Measurements from ENCODE around the gene GMCL1. TPM values are rescaled to one million over a fixed set of nuclear protein-coding genes. Genes with fewer than 3 reads are reported as not detected.
"Not testable (repeated sequence)": the region's sequence is repeated elsewhere in the genome, so short reads cannot be mapped to it uniquely, and the experiment has no call there.

The GMCL1 gene
- total RNA-seq, 1 donor from 2014 or later, result 12.7 TPM

DNA sequence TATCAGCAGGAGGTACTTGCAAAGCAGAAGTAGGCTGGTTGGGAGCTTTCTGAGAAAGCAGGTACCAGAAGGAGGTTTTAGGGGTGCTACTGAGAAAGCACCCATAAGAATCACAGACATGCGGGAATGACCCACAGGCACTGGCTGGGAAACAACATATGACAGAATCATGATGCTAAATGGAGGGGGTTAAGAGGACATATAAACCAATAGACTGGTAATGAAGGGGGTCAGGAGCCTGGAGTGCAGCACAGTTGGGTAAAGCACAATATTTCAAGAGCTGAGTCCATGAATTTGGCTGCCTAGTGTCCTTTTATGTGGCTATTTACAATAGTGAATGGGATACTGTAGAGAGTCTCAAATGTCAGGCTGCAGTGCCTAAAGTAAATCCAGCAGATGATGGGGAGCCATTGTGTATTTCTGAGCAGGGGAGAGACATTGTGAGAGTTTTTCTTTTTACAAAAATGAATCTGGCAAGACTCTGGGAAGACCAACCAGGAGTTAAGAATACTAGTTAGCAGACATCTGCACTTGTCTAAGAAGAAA lies 27.6 kb upstream of the GMCL1 start:
- FAIRE-seq (no peak), DNase-seq (ENCODE audit: low read depth) (no peak)
- Histone ChIP-seq H3K27ac (ENCODE audit: low read depth, low read length) (no peak overlapping the region), H4K20me1 (ENCODE audit: insufficient read depth, low read length) (no peaks in the 10 kb centered on the region), H3K79me2 (ENCODE audit: insufficient read depth, low read length) (no peaks in the 10 kb centered on the region), H3K36me3 (ENCODE audit: insufficient read depth, low read length) (peaks cover 6% of the 10 kb centered on the region), H3K4me1 (ENCODE audit: insufficient read depth, low read length) (peaks cover 20% of the 10 kb centered on the region), H3K27me3 (ENCODE audit: insufficient read depth, low read length) (no peaks in the 10 kb centered on the region), H3K4me2 (ENCODE audit: low read length) (no peak overlapping the region), H3K9me3 (ENCODE audit: insufficient read depth, low read depth, low read length) (no peaks in the 10 kb centered on the region), H3K4me3 (ENCODE audit: insufficient read depth, low read depth, low read length) (no peak overlapping the region), H3K9ac (ENCODE audit: low read length) (no peak overlapping the region), H2AFZ (ENCODE audit: low read depth, low read length) (no peak overlapping the region)
- Mint-ChIP-seq H3K4me3 (ENCODE audit: unreplicated experiment) (no peak overlapping the region), H3K4me1 (ENCODE audit: low read depth, unreplicated experiment) (peaks cover 37% of the 10 kb centered on the region), H3K27ac (ENCODE audit: unreplicated experiment) (no peak overlapping the region), H3K36me3 (ENCODE audit: low read depth, unreplicated experiment) (peaks cover 22% of the 10 kb centered on the region), H3K9me3 (ENCODE audit: unreplicated experiment) (no peaks in the 10 kb centered on the region), H3K27me3 (ENCODE audit: low read depth, unreplicated experiment) (no peaks in the 10 kb centered on the region)
- no peak for TF ChIP-seq EZH2 (IDR thresholded peaks at IDR 0.05; ENCODE audit: insufficient read depth, low read length)
- TF ChIP-seq, protein P1, sequence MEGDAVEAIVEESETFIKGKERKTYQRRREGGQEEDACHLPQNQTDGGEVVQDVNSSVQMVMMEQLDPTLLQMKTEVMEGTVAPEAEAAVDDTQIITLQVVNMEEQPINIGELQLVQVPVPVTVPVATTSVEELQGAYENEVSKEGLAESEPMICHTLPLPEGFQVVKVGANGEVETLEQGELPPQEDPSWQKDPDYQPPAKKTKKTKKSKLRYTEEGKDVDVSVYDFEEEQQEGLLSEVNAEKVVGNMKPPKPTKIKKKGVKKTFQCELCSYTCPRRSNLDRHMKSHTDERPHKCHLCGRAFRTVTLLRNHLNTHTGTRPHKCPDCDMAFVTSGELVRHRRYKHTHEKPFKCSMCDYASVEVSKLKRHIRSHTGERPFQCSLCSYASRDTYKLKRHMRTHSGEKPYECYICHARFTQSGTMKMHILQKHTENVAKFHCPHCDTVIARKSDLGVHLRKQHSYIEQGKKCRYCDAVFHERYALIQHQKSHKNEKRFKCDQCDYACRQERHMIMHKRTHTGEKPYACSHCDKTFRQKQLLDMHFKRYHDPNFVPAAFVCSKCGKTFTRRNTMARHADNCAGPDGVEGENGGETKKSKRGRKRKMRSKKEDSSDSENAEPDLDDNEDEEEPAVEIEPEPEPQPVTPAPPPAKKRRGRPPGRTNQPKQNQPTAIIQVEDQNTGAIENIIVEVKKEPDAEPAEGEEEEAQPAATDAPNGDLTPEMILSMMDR (IDR thresholded peaks at IDR 0.05; ENCODE audit: insufficient read depth, low read depth, low read length), result no peak

DNA sequence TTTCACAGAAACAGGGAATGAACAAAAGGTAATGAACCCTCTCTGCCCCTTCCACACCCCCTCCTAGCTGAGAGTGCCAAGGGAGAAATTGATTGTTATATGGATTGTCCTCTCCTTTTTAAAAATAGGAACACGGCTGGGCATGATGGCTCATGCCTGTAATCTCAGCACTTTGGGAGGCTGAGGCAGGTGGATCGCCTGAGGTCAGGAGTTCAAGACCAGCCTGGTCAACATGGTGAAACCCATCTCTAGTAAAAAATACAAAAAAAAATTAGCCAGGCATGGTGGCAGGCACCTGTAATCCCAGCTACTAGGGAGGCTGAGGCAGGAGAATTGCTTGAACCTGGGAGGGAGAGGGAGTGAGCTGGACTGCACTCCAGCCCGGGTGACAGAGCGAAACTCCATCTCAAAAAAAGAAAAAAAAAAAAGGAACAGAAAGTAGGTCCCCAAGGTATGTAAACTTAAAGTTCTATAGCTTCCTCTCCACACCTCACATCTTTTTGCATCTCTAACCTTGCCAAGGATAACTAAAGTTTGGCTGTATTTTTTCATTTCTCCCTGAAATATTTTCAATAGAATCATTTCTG lies 26.6 kb upstream of the GMCL1 start:
- DNase-seq (ENCODE audit: low read depth); H3K4me2 ChIP-seq (ENCODE audit: low read length); FAIRE-seq; H3K79me2 ChIP-seq (ENCODE audit: insufficient read depth, low read length); H2AFZ ChIP-seq (ENCODE audit: low read depth, low read length); H4K20me1 ChIP-seq (ENCODE audit: insufficient read depth, low read length); H3K9me3 Mint-ChIP-seq (ENCODE audit: unreplicated experiment); H3K27me3 Mint-ChIP-seq (ENCODE audit: low read depth, unreplicated experiment); H3K36me3 ChIP-seq (ENCODE audit: insufficient read depth, low read length); H3K27me3 ChIP-seq (ENCODE audit: insufficient read depth, low read length); H3K27ac ChIP-seq (ENCODE audit: low read depth, low read length); H3K9ac ChIP-seq (ENCODE audit: low read length); H3K9me3 ChIP-seq (ENCODE audit: insufficient read depth, low read depth, low read length); H3K4me3 Mint-ChIP-seq (ENCODE audit: unreplicated experiment); H3K4me3 ChIP-seq (ENCODE audit: insufficient read depth, low read depth, low read length); H3K27ac Mint-ChIP-seq (ENCODE audit: unreplicated experiment): not testable (repeated sequence)
- H3K4me1 Mint-ChIP-seq (ENCODE audit: low read depth, unreplicated experiment), result peaks cover 27% of the 10 kb centered on the region
- peaks cover 24% of the 10 kb centered on the region for H3K36me3 Mint-ChIP-seq (ENCODE audit: low read depth, unreplicated experiment)
- peaks cover 18% of the 10 kb centered on the region for H3K4me1 ChIP-seq (ENCODE audit: insufficient read depth, low read length)

DNA sequence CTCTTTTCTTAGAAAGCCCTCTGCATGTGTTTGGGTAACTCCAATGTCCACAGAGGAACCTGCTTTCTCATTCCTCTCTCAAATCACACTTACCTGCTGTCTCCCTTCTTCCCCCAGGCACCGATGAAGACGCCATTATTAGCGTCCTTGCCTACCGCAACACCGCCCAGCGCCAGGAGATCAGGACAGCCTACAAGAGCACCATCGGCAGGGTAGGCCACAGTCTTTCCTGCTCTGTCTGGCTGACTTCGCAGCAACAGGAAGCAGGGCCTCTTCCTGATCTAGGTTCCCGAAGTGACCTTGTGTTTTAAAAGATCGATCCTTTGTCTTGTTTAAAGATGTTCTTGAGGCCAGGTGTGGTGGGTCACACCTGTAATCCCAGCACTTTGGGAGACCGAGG lies 25.0 kb upstream of the GMCL1 start:
- TF ChIP-seq, protein P1 (IDR thresholded peaks at IDR 0.05; ENCODE audit: insufficient read depth, low read depth, low read length), result no peak
- TF ChIP-seq EZH2 (IDR thresholded peaks at IDR 0.05; ENCODE audit: insufficient read depth, low read length), result no peak
- no peak overlapping the region for H3K27ac Mint-ChIP-seq (ENCODE audit: unreplicated experiment)
- DNase-seq (ENCODE audit: low read depth) (no peak), FAIRE-seq (no peak)
- Histone ChIP-seq H3K36me3 (ENCODE audit: insufficient read depth, low read length) (peaks cover 6% of the 10 kb centered on the region), H3K4me1 (ENCODE audit: insufficient read depth, low read length) (peaks cover 5% of the 10 kb centered on the region), H3K9me3 (ENCODE audit: insufficient read depth, low read depth, low read length) (no peaks in the 10 kb centered on the region), H3K4me3 (ENCODE audit: insufficient read depth, low read depth, low read length) (no peak overlapping the region), H3K4me2 (ENCODE audit: low read length) (no peak overlapping the region), H3K9ac (ENCODE audit: low read length) (no peak overlapping the region), H3K27me3 (ENCODE audit: insufficient read depth, low read length) (no peaks in the 10 kb centered on the region), H4K20me1 (ENCODE audit: insufficient read depth, low read length) (no peaks in the 10 kb centered on the region), H3K27ac (ENCODE audit: low read depth, low read length) (no peak overlapping the region), H3K79me2 (ENCODE audit: insufficient read depth, low read length) (no peaks in the 10 kb centered on the region), H2AFZ (ENCODE audit: low read depth, low read length) (no peak overlapping the region)
- no peaks in the 10 kb centered on the region for H3K27me3 Mint-ChIP-seq (ENCODE audit: low read depth, unreplicated experiment)
- peaks cover 33% of the 10 kb centered on the region for H3K36me3 Mint-ChIP-seq (ENCODE audit: low read depth, unreplicated experiment)
- peaks cover 12% of the 10 kb centered on the region for H3K4me1 Mint-ChIP-seq (ENCODE audit: low read depth, unreplicated experiment)
- no peak overlapping the region for H3K4me3 Mint-ChIP-seq (ENCODE audit: unreplicated experiment)
- H3K9me3 Mint-ChIP-seq (ENCODE audit: unreplicated experiment), result no peaks in the 10 kb centered on the region

Measured in astrocyte (in vitro differentiated cells and primary cell).